Ovary (tissue), 9 donors: Measurements from ENCODE around the gene AFG1L. TPM values are rescaled to one million over a fixed set of nuclear protein-coding genes. Genes with fewer than 3 reads are reported as not detected.

Source experiments
- DNase-seq, 5 donors: peaks; one replicate each; pipeline ENCODE4 v3.0.0-alpha.2; 2019 to 2020
- H3K27ac ChIP-seq, 2 donors: fragments of 200-600 bp; one replicate each; pipeline versions ENCODE4 v1.5.1 to v1.8.0; 2019 to 2022
- H3K27me3 ChIP-seq: fragments of 200-600 bp; one replicate; pipeline ENCODE4 v1.8.0; 2022
- H3K36me3 ChIP-seq: fragments of 200-600 bp; sonication (generic); one replicate; pipeline ENCODE4 v1.5.1; 2019
- H3K4me1 ChIP-seq: one replicate; pipeline ENCODE4 v1.8.1; 2013; ENCODE audit warnings: mild to moderate bottlenecking, moderate library complexity; ENCODE audit not compliant: insufficient read depth
- H3K4me3 ChIP-seq: fragments of 200-600 bp; sonication (generic); one replicate; pipeline ENCODE4 v1.5.1; 2017
- H3K9me3 ChIP-seq, 2 donors: fragments of 200-600 bp in 1 of 2; sonication (generic) in 1 of 2; one replicate each; pipeline versions ENCODE4 v1.5.1 to v1.8.1; 2013 to 2019; ENCODE audit warnings: mild to moderate bottlenecking in 1 of 2, moderate library complexity in 1 of 2
- EP300 ChIP-seq: sonication (generic); formaldehyde crosslinking; IDR thresholded peaks from one replicate; pipeline ENCODE4 v1.6.1; 2017; ENCODE audit warnings: antibody characterized with exemption
- POLR2A ChIP-seq: fragments of 450-650 bp; IDR thresholded peaks from one replicate; pipeline ENCODE4 v1.6.1; 2017; ENCODE audit warnings: antibody characterized with exemption, mild to moderate bottlenecking, moderate library complexity
- WGBS, 3 donors: extraction: QIAGEN DNeasy Blood & Tissue Kit in 1 of 3; methylation state at CpG; one replicate each; pipeline versions ENCODE4 v1.1.5 to v1.1.7; 2013 to 2017; 5-methylcytosine and 5-hydroxymethylcytosine counted together
- intact Hi-C, 4 donors: fragments of 100-400 bp; cut with DNase I; formaldehyde crosslinking; loops; one replicate each; pipeline versions ENCODE4 v1.11.0 to v1.15.1; 2022 to 2023
- polyA plus RNA-seq, 2 donors: library from polyadenylated mRNA; stranded (reverse); fragments of 200-250 nt in 1 of 2; fragments of 350-450 nt in 1 of 2; fragmentation: Illumina TruSeq in 1 of 2; extraction: RNeasy Lipid Tissue Mini Kit (QIAGEN cat#74804) in 1 of 2; gene quantifications; one replicate each; pipeline ENCODE4 v1.2.3, GENCODE V29; 2013 to 2014
- total RNA-seq, 7 donors: library from RNA; depleted of rRNA in 2 of 7; stranded (reverse); fragments of >200 nt in 2 of 7; fragmentation: NEBNext Ultra II Directional in 3 of 7; extraction: Animal tissue kit (Norgen Biotek cat#: 25700) in 3 of 7; gene quantifications; one replicate each; pipeline versions ENCODE4 v1.1.0 to v1.2.4, GENCODE V29; 2016 to 2023
- TF ChIP-seq, protein P1 (sequence below), 3 donors: fragments of 450-650 bp in 2 of 3; fragments of 200-600 bp in 1 of 3; IDR thresholded peaks; one replicate each; pipeline versions ENCODE4 v1.5.1 to v1.8.0; 2016 to 2022; ENCODE audit warnings: antibody characterized with exemption in 3 of 3, mild to moderate bottlenecking in 1 of 3
- donor health status: DM: no; HTN: no; CAD: no; lungs with moderate emphysema.
- donor health status: DM: no; HTN: no; CAD: no.
- donor health status: Bipolar disorder and iron deficiency.
- donor health status: DM: yes; HTN: yes; CAD: no.
- donor health status: DM: no; HTN: no; CAD: no.
- donor health status: DM: yes; HTN: yes; CAD: no.

The AFG1L gene
- total and polyA plus RNA-seq, 9 donors = 1.2 to 7.6 (median 5.7) TPM

DNA sequence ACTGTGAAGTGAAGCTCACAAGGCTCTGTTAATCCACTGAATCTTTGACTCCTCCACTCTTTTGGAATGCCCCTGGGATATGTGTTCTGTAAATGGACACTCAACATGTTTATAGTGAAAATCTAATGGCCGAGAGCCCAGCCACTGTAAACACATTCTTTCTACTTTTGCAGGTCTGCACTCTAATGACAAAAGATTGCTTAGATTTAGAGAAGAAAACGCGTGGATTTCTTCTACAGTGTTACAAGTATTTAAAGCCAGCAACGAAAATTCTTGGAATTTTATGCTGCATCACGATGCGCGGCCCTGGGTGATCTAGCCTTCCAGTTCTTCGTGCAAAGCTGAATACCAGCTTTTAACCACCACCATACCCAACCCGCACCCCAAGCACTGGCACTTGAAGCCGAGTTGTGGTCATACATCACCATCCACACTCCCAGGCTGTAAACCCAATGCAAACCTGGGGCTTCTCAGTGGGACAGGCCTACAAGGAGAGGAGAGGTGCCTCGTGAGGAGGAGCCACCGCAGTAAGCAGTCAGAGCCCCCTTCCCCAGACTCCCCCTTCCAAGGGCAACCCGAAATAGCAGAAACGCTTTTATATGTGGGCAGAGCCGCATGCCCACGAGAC lies 262.1 kb downstream of the AFG1L start:
- Histone ChIP-seq H3K27ac (peak overlapping the region; percentile 93 to 99), H3K4me1 (peaks cover 5% of the 10 kb centered on the region), H3K36me3 (no peaks in the 10 kb centered on the region), H3K4me3 (peak overlapping the region; percentile 81), H3K9me3 (no peaks in the 10 kb centered on the region), H3K27me3 (no peaks in the 10 kb centered on the region)
- peak in 3 of 5 donors; percentile 38 to 56 (median 46) for DNase-seq
- TF ChIP-seq POLR2A = no peak
- TF ChIP-seq EP300 = no peak
- TF ChIP-seq, protein P1, sequence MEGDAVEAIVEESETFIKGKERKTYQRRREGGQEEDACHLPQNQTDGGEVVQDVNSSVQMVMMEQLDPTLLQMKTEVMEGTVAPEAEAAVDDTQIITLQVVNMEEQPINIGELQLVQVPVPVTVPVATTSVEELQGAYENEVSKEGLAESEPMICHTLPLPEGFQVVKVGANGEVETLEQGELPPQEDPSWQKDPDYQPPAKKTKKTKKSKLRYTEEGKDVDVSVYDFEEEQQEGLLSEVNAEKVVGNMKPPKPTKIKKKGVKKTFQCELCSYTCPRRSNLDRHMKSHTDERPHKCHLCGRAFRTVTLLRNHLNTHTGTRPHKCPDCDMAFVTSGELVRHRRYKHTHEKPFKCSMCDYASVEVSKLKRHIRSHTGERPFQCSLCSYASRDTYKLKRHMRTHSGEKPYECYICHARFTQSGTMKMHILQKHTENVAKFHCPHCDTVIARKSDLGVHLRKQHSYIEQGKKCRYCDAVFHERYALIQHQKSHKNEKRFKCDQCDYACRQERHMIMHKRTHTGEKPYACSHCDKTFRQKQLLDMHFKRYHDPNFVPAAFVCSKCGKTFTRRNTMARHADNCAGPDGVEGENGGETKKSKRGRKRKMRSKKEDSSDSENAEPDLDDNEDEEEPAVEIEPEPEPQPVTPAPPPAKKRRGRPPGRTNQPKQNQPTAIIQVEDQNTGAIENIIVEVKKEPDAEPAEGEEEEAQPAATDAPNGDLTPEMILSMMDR (IDR thresholded peaks at IDR 0.05) = no peak
- 10 to 20% (median 12%) methylated on average over 16 of the region's 16 CpGs for whole genome bisulfite sequencing, 3 donors
- intact Hi-C loops = loop anchor here in 1 of 4 donors (5.0 kb wide), 1 partner anchor 280 kb away; no protein-coding TSS in a partner anchor

DNA sequence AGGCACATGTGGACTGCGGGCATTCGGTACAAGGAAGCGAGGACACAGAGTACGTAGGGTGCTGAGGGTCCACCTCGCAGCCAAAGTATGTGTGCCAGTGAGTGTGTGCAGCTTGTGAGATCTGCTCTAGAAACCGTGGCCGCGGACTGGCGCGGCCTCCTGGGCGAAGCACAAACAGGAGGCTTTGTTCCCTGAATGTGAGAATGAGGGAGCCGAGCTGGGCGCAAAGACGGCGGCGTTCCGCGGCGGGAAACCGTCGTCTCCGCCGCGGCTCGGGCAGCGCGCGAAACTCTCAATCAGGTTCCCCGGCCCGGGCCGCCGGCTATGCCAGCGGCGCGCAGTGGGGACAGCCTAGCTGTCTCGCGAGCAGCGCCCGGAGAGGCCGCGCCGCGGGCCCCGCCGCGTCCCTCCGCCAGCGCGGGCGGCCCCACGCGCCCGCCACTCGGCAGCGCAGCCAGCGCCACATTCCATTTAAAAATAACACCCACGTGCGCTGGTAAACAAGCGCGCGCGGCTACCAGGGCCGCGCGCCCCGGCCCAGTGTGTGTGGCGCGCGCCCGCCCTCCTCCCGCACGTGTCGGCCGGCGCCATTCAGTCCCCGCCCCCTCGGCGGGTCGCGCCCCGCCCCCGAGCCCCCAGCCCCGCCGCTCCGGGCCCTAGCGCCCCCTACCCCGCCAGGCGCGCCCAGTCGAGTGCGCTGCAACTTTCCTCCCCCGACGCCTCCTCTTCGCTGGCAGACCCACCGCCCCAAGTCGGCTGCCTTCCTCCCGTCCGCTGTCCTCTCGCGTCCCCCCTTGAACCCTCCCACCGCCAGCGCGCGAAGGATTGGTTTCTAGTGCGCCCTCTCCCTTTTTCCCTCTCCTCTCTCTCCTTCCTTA lies 262.9 kb downstream of the AFG1L start:
- Histone ChIP-seq H3K27me3 (no peaks in the 10 kb centered on the region), H3K36me3 (no peaks in the 10 kb centered on the region), H3K4me3 (peak overlapping the region; percentile 81), H3K27ac (peak overlapping the region; percentile 93 to 99), H3K4me1 (peaks cover 3% of the 10 kb centered on the region), H3K9me3 (no peaks in the 10 kb centered on the region)
- 0 to 1% (median 1%) methylated on average over 53 to 105 of the region's 105 CpGs for WGBS, 3 donors
- intact Hi-C loops = loop anchor here in 1 of 4 donors (5.0 kb wide), 1 partner anchor 280 kb away; no protein-coding TSS in a partner anchor
- no peak for TF ChIP-seq POLR2A
- TF ChIP-seq, protein P1 (IDR thresholded peaks at IDR 0.05) = peak in 1 of 3 donors; percentile 24
- no peak for TF ChIP-seq EP300
- peak; percentile 80 to 89 (median 87) for DNase-seq

DNA sequence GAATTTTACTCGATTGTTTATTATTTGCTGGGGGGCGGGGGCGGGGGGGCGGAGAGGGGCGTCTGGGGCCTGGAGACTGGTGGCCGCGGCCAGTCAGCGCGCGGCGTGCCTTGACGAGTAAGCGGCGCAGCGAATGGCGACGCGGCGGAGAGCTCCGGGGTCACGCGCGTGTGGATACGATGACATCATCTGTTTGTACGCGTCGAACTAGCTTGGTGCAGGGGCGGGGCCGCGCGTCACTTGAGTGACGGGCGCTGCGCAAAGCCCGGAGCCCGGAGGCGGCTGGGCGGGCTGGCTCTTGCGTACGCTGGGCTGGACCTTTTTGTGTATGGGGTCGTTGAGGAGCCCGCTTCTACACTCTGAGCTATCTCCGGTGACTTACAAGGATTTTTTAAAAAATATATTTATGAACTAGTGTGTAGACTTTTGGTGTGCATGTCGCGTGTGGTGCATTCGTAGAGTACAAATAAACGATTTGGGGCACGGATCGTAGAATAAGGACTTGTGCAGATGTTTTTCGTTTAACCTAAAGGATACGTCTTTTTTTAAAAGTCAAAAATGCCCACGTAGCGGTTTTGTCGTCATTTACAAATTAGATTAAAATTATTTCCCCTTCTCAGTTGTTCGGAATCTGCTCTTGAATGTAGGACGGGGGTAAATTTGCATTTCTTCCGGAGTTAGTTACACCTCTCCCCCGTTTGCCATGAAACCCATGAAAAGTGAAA lies 263.7 kb downstream of the AFG1L start:
- peak; percentile 98 to 99 (median 98) for DNase-seq
- peak; percentile 76 for TF ChIP-seq POLR2A
- peak; percentile 53 for TF ChIP-seq EP300
- TF ChIP-seq, protein P1 (IDR thresholded peaks at IDR 0.05) = peak in 1 of 3 donors; percentile 15
- peak overlapping the region; percentile 81 for H3K4me3 ChIP-seq
- H3K27me3 ChIP-seq = no peaks in the 10 kb centered on the region
- H3K4me1 ChIP-seq = peaks cover 3% of the 10 kb centered on the region
- intact Hi-C loops = loop anchor here in 1 of 4 donors (5.0 kb wide), 1 partner anchor 279 kb away; no protein-coding TSS in a partner anchor
- H3K36me3 ChIP-seq = no peaks in the 10 kb centered on the region
- 0 to 1% (median 0%) methylated on average over 43 to 58 of the region's 58 CpGs for WGBS, 3 donors
- H3K27ac ChIP-seq = peak overlapping the region; percentile 97 to 99
- no peaks in the 10 kb centered on the region for H3K9me3 ChIP-seq
